Adipose tissue (tissue), 3 donors: ENCODE measurements around the gene EFNB2. TPM values are rescaled to one million over a fixed set of nuclear protein-coding genes. Genes with fewer than 3 reads are reported as not detected.

Experiments
- H3K27ac ChIP-seq: one replicate; pipeline ENCODE4 v1.5.1; 2013; ENCODE audit warnings: low read depth, low read length
- WGBS, 3 donors: extraction: QIAGEN DNeasy Blood & Tissue Kit; methylation state at CpG; one replicate each; pipeline ENCODE4 v1.1.7; 2013; 5-methylcytosine and 5-hydroxymethylcytosine counted together
- polyA plus RNA-seq, 3 donors: library from polyadenylated mRNA; stranded (reverse); fragments of 200-250 nt; gene quantifications; one replicate each; pipeline ENCODE4 v1.2.3, GENCODE V29; 2013
- donor health status: healthy with polysubstance abuse.
- donor health status: Bipolar disorder and iron deficiency.
- donor health status: healthy.

The EFNB2 gene
- polyA plus RNA-seq, 3 donors: 3.9 to 18.3 (median 11.4) TPM

GRCh38 chr13:106493533-106494220 is 41.8 kb downstream of the EFNB2 start:
- no peak overlapping the region for H3K27ac ChIP-seq

GRCh38 chr13:106492588-106493475 is 42.6 kb downstream of the EFNB2 start:
- H3K27ac ChIP-seq: no peak overlapping the region
- WGBS, 3 donors: 89 to 96% (median 90%) methylated on average over 54 of the region's 54 CpGs

More at GRCh38 chr13:106493533-106494220, 41.8 kb downstream of the EFNB2 start:
- 58 to 84% (median 64%) methylated on average over 17 of the region's 17 CpGs for WGBS, 3 donors

GRCh38 chr13:106491928-106492587 is 43.4 kb downstream of the EFNB2 start:
- 76 to 83% (median 81%) methylated on average over 14 of the region's 14 CpGs for WGBS, 3 donors
- H3K27ac ChIP-seq: no peak overlapping the region

GRCh38 chr13:106491463-106491862 is 44.0 kb downstream of the EFNB2 start:
- WGBS, 3 donors: 44 to 65% (median 51%) methylated on average over 11 of the region's 11 CpGs
- no peak overlapping the region for H3K27ac ChIP-seq

- 48 to 77% (median 56%) methylated on average over 14 of the region's 14 CpGs for WGBS, 3 donors
- no peak overlapping the region for H3K27ac ChIP-seq
These were observed 44.7 kb downstream of the EFNB2 start for GRCh38 chr13:106490569-106491321.

- 84 to 89% (median 88%) methylated on average over 7 of the region's 7 CpGs for WGBS, 3 donors
- no peak overlapping the region for H3K27ac ChIP-seq
These were observed 45.5 kb downstream of the EFNB2 start for GRCh38 chr13:106489849-106490568.

- 91 to 100% (median 94%) methylated on average over 2 of the region's 2 CpGs for WGBS, 3 donors
- no peak overlapping the region for H3K27ac ChIP-seq
These were observed 46.8 kb downstream of the EFNB2 start for GRCh38 chr13:106488686-106489085.

- WGBS, 3 donors: 75 to 82% (median 81%) methylated on average over 8 of the region's 8 CpGs
- no peak overlapping the region for H3K27ac ChIP-seq
These were observed 47.4 kb downstream of the EFNB2 start for GRCh38 chr13:106488076-106488475.

GRCh38 chr13:106487129-106487528 is 48.3 kb downstream of the EFNB2 start:
- 63 to 96% (median 95%) methylated on average over 6 of the region's 6 CpGs for WGBS, 3 donors
- no peak overlapping the region for H3K27ac ChIP-seq

- H3K27ac ChIP-seq: no peak overlapping the region
- WGBS, 3 donors: 56 to 96% (median 89%) methylated on average over 2 of the region's 2 CpGs
These were observed 49.2 kb downstream of the EFNB2 start for GRCh38 chr13:106486287-106486686.

GRCh38 chr13:106484537-106485193 is 50.8 kb downstream of the EFNB2 start:
- H3K27ac ChIP-seq: no peak overlapping the region
- 4 to 48% (median 5%) methylated on average over 12 of the region's 12 CpGs for WGBS, 3 donors

GRCh38 chr13:106484084-106484483 is 51.4 kb downstream of the EFNB2 start:
- 68 to 76% (median 72%) methylated on average over 9 of the region's 9 CpGs for WGBS, 3 donors
- H3K27ac ChIP-seq: no peak overlapping the region

GRCh38 chr13:106481919-106482318 is 53.5 kb downstream of the EFNB2 start:
- H3K27ac ChIP-seq: no peak overlapping the region

GRCh38 chr13:106480351-106480910 is 55.0 kb downstream of the EFNB2 start:
- no peak overlapping the region for H3K27ac ChIP-seq
- WGBS, 3 donors: 40 to 59% (median 47%) methylated on average over 5 of the region's 5 CpGs

More at GRCh38 chr13:106481919-106482318, 53.5 kb downstream of the EFNB2 start:
- 75 to 82% (median 80%) methylated on average over 4 of the region's 4 CpGs for WGBS, 3 donors

GRCh38 chr13:106479929-106480328 is 55.5 kb downstream of the EFNB2 start:
- 88 to 90% (median 88%) methylated on average over 15 of the region's 15 CpGs for WGBS, 3 donors
- H3K27ac ChIP-seq: no peak overlapping the region

GRCh38 chr13:106478116-106478515 is 57.3 kb downstream of the EFNB2 start:
- H3K27ac ChIP-seq: no peak overlapping the region
- 88 to 95% (median 93%) methylated on average over 7 of the region's 7 CpGs for WGBS, 3 donors

- 71 to 98% (median 82%) methylated on average over 5 of the region's 5 CpGs for WGBS, 3 donors
- H3K27ac ChIP-seq: no peak overlapping the region
These were observed 58.2 kb downstream of the EFNB2 start for GRCh38 chr13:106477303-106477702.
